Activated T-helper 1 cell treated with anti-CD3 and anti-CD28 coated beads, Interleukin-12 subunit alpha, Interleukin-12 subunit beta, Interleukin-2, Interleukin-4 antibody, amounts not matched to agents 30 ng/mL and 10 ng/mL and 1 ng/mL, durations not matched to agents 14 hours and 24 hours and 36 hours (primary cell): ENCODE results near the gene RAP1GDS1. TPM values are rescaled to one million over a fixed set of nuclear protein-coding genes. Genes with fewer than 3 reads are reported as not detected.
"Not testable (repeated sequence)": the region's sequence is repeated elsewhere in the genome, so short reads cannot be mapped to it uniquely, and the experiment has no call there.

Experiments used
- DNase-seq: peaks from one replicate; pipeline ENCODE4 v3.0.0; 2021; ENCODE audit warnings: low spot score
- H3K27ac Mint-ChIP-seq: one replicate; pipeline ENCODE4 v1.8.0; 2021; ENCODE audit warnings: mild to moderate bottlenecking, mixed read lengths
- H3K27me3 Mint-ChIP-seq: one replicate; pipeline ENCODE4 v1.8.0; 2022; ENCODE audit warnings: mild to moderate bottlenecking, moderate library complexity, mixed read lengths; ENCODE audit not compliant: insufficient read depth
- H3K36me3 Mint-ChIP-seq: one replicate; pipeline ENCODE4 v1.8.0; 2021; ENCODE audit warnings: low read depth, mixed read lengths
- H3K4me1 Mint-ChIP-seq: one replicate; pipeline ENCODE4 v1.8.0; 2021; ENCODE audit warnings: low read depth, mixed read lengths
- H3K4me3 Mint-ChIP-seq: one replicate; pipeline ENCODE4 v1.8.0; 2021; ENCODE audit warnings: mild to moderate bottlenecking, moderate library complexity, mixed read lengths
- H3K9me3 Mint-ChIP-seq: one replicate; pipeline ENCODE4 v1.8.0; 2021; ENCODE audit warnings: mixed read lengths
- intact Hi-C: fragments of 100-400 bp; cut with micrococcal nuclease; formaldehyde crosslinking; loops from one replicate; pipeline ENCODE4 v1.15.1; 2024
- total RNA-seq: library from RNA; stranded (reverse); gene quantifications from 2 replicates; pipeline ENCODE4 v1.2.3, GENCODE V29; 2022

The RAP1GDS1 gene
- total RNA-seq, 1 donor from 2014 or later: 53.0 TPM

- peaks cover 27% of the 10 kb centered on the region for H3K36me3 Mint-ChIP-seq
- no peak overlapping the region for H3K27ac Mint-ChIP-seq
- peak overlapping the region; percentile 12 for H3K4me3 Mint-ChIP-seq
- no peaks in the 10 kb centered on the region for H3K27me3 Mint-ChIP-seq
- intact Hi-C loops: loop anchor here (1.0 to 10.0 kb wide), 12 partner anchors 15 to 938 kb away; partner anchors contain the start of genes EIF4E and METAP1
- no peak for DNase-seq
- peaks cover 48% of the 10 kb centered on the region for H3K4me1 Mint-ChIP-seq
- no peaks in the 10 kb centered on the region for H3K9me3 Mint-ChIP-seq
Measured at GRCh38 chr4:98466868-98467599, 205.8 kb downstream of the RAP1GDS1 start.

- Mint-ChIP-seq H3K9me3 (no peaks in the 10 kb centered on the region), H3K27me3 (no peaks in the 10 kb centered on the region), H3K4me3 (peak overlapping the region; percentile 69), H3K4me1 (peaks cover 54% of the 10 kb centered on the region), H3K36me3 (peaks cover 33% of the 10 kb centered on the region), H3K27ac (peak overlapping the region; percentile 29)
- intact Hi-C loops: loop anchor here (1.0 to 10.0 kb wide), 12 partner anchors 15 to 937 kb away; partner anchors contain the start of genes EIF4E and METAP1
- DNase-seq: peak; percentile 63
Measured at GRCh38 chr4:98467627-98468072, 206.5 kb downstream of the RAP1GDS1 start.

- Mint-ChIP-seq H3K9me3 (no peaks in the 10 kb centered on the region), H3K4me3 (no peak overlapping the region), H3K36me3 (peaks cover 39% of the 10 kb centered on the region), H3K27ac (no peak overlapping the region), H3K4me1 (peaks cover 62% of the 10 kb centered on the region), H3K27me3 (no peaks in the 10 kb centered on the region)
- intact Hi-C loops: loop anchor here (1.0 to 10.0 kb wide), 5 partner anchors 10 to 936 kb away; partner anchors contain the start of gene EIF4E
- no peak for DNase-seq
Measured at GRCh38 chr4:98468709-98469108, 207.5 kb downstream of the RAP1GDS1 start.

GRCh38 chr4:98469771-98470170 lies 208.6 kb downstream of the RAP1GDS1 start:
- no peaks in the 10 kb centered on the region for H3K9me3 Mint-ChIP-seq
- no peak for DNase-seq
- intact Hi-C loops: loop anchor here (1.0 to 10.0 kb wide), 5 partner anchors 9 to 935 kb away; partner anchors contain the start of gene EIF4E
- peaks cover 46% of the 10 kb centered on the region for H3K36me3 Mint-ChIP-seq
- no peak overlapping the region for H3K27ac Mint-ChIP-seq
- H3K4me1 Mint-ChIP-seq: peaks cover 72% of the 10 kb centered on the region
- H3K27me3 Mint-ChIP-seq: no peaks in the 10 kb centered on the region
- H3K4me3 Mint-ChIP-seq: no peak overlapping the region

GRCh38 chr4:98470366-98470765 lies 209.2 kb downstream of the RAP1GDS1 start:
- Mint-ChIP-seq H3K4me3 (no peak overlapping the region), H3K36me3 (peaks cover 52% of the 10 kb centered on the region), H3K27ac (peak overlapping the region; percentile 44), H3K4me1 (peaks cover 75% of the 10 kb centered on the region), H3K9me3 (no peaks in the 10 kb centered on the region), H3K27me3 (no peaks in the 10 kb centered on the region)
- intact Hi-C loops: no loop called here
- DNase-seq: no peak

GRCh38 chr4:98470831-98471230 lies 209.6 kb downstream of the RAP1GDS1 start:
- Mint-ChIP-seq H3K36me3 (peaks cover 54% of the 10 kb centered on the region), H3K4me1 (peaks cover 72% of the 10 kb centered on the region), H3K27me3 (no peaks in the 10 kb centered on the region), H3K9me3 (no peaks in the 10 kb centered on the region), H3K27ac (no peak overlapping the region), H3K4me3 (no peak overlapping the region)
- intact Hi-C loops: no loop called here
- no peak for DNase-seq

- Mint-ChIP-seq H3K4me1 (peaks cover 70% of the 10 kb centered on the region), H3K36me3 (peaks cover 64% of the 10 kb centered on the region), H3K27ac (peak overlapping the region; percentile 67), H3K4me3 (no peak overlapping the region), H3K9me3 (no peaks in the 10 kb centered on the region), H3K27me3 (no peaks in the 10 kb centered on the region)
- DNase-seq: no peak
- intact Hi-C loops: no loop called here
Measured at GRCh38 chr4:98473046-98473445, 211.9 kb downstream of the RAP1GDS1 start.

- Mint-ChIP-seq H3K36me3 (peaks cover 67% of the 10 kb centered on the region), H3K4me1 (peaks cover 76% of the 10 kb centered on the region), H3K9me3 (no peaks in the 10 kb centered on the region), H3K27me3 (no peaks in the 10 kb centered on the region), H3K4me3 (no peak overlapping the region), H3K27ac (no peak overlapping the region)
- intact Hi-C loops: no loop called here
- no peak for DNase-seq
Measured at GRCh38 chr4:98474408-98474844, 213.2 kb downstream of the RAP1GDS1 start.

- H3K4me3 Mint-ChIP-seq: no peak overlapping the region
- no peaks in the 10 kb centered on the region for H3K27me3 Mint-ChIP-seq
- H3K36me3 Mint-ChIP-seq: peaks cover 51% of the 10 kb centered on the region
- no peak for DNase-seq
- intact Hi-C loops: no loop called here
- no peaks in the 10 kb centered on the region for H3K9me3 Mint-ChIP-seq
- peaks cover 79% of the 10 kb centered on the region for H3K4me1 Mint-ChIP-seq
- no peak overlapping the region for H3K27ac Mint-ChIP-seq
Measured at GRCh38 chr4:98476891-98477290, 215.7 kb downstream of the RAP1GDS1 start.

GRCh38 chr4:98479590-98479989 lies 218.4 kb downstream of the RAP1GDS1 start:
- Mint-ChIP-seq H3K4me1 (peaks cover 81% of the 10 kb centered on the region), H3K36me3 (peaks cover 39% of the 10 kb centered on the region), H3K27ac (peak overlapping the region; percentile 78)
- DNase-seq, H3K27me3 Mint-ChIP-seq, H3K9me3 Mint-ChIP-seq, intact Hi-C loops, H3K4me3 Mint-ChIP-seq: not testable (repeated sequence)

- Mint-ChIP-seq H3K27ac (peak overlapping the region; percentile 72), H3K9me3 (no peaks in the 10 kb centered on the region), H3K27me3 (no peaks in the 10 kb centered on the region), H3K36me3 (peaks cover 35% of the 10 kb centered on the region), H3K4me3 (no peak overlapping the region), H3K4me1 (peaks cover 79% of the 10 kb centered on the region)
- intact Hi-C loops: loop anchor here (5.0 to 10.0 kb wide), 2 partner anchors 517 to 1464 kb away; partner anchors contain the start of genes DNAJB14 and METAP1
- no peak for DNase-seq
Measured at GRCh38 chr4:98480535-98480934, 219.4 kb downstream of the RAP1GDS1 start.

GRCh38 chr4:98481167-98481566 lies 220.0 kb downstream of the RAP1GDS1 start:
- Mint-ChIP-seq H3K27ac (peak overlapping the region; percentile 98), H3K27me3 (no peaks in the 10 kb centered on the region), H3K4me3 (no peak overlapping the region), H3K36me3 (peaks cover 34% of the 10 kb centered on the region), H3K4me1 (peaks cover 83% of the 10 kb centered on the region), H3K9me3 (no peaks in the 10 kb centered on the region)
- no peak for DNase-seq
- intact Hi-C loops: loop anchor here (5.0 to 10.0 kb wide), 2 partner anchors 516 to 1464 kb away; partner anchors contain the start of genes DNAJB14 and METAP1

GRCh38 chr4:98482503-98482846 lies 221.3 kb downstream of the RAP1GDS1 start:
- peak overlapping the region; percentile 98 for H3K27ac Mint-ChIP-seq
- H3K4me3 Mint-ChIP-seq: peak overlapping the region; percentile 72
- H3K36me3 Mint-ChIP-seq: peaks cover 34% of the 10 kb centered on the region
- intact Hi-C loops: loop anchor here (1.0 to 10.0 kb wide), 5 partner anchors 15 to 1462 kb away; partner anchors contain the start of genes DNAJB14 and METAP1
- no peak for DNase-seq
- no peaks in the 10 kb centered on the region for H3K27me3 Mint-ChIP-seq
- H3K4me1 Mint-ChIP-seq: peaks cover 90% of the 10 kb centered on the region
- no peaks in the 10 kb centered on the region for H3K9me3 Mint-ChIP-seq
